Measurements from ENCODE around the gene CCDC73. TPM values are rescaled to one million over a fixed set of nuclear protein-coding genes. Genes with fewer than 3 reads are reported as not detected.

The CCDC73 gene
- total RNA-seq, 1 donor: not detected

DNA sequence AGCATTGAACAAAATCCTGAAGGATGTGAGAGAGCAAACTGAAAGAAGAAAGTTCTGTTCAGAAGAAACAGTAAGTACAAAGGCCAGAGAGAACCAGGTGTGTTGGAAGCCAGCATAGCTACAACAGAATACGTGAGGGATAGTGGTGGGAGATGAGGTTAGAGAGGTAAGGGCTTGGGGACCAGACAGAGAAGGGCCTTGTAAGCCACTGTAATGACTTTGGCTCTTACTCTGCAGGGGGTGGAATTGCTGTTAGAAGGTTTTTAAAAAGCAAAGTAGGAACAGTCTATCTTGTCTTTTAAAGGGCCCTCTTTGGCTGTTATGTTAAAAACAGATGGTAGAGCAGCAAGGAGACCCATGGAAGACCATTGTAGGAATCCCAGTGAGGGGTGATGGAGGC lies 39.5 kb upstream of the CCDC73 start:
- no peak for DNase-seq (ENCODE audit: low read depth)
- H3K4me3 ChIP-seq (ENCODE audit: low read depth, low read length): no peak overlapping the region
- TF ChIP-seq, protein P1, sequence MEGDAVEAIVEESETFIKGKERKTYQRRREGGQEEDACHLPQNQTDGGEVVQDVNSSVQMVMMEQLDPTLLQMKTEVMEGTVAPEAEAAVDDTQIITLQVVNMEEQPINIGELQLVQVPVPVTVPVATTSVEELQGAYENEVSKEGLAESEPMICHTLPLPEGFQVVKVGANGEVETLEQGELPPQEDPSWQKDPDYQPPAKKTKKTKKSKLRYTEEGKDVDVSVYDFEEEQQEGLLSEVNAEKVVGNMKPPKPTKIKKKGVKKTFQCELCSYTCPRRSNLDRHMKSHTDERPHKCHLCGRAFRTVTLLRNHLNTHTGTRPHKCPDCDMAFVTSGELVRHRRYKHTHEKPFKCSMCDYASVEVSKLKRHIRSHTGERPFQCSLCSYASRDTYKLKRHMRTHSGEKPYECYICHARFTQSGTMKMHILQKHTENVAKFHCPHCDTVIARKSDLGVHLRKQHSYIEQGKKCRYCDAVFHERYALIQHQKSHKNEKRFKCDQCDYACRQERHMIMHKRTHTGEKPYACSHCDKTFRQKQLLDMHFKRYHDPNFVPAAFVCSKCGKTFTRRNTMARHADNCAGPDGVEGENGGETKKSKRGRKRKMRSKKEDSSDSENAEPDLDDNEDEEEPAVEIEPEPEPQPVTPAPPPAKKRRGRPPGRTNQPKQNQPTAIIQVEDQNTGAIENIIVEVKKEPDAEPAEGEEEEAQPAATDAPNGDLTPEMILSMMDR (IDR thresholded peaks at IDR 0.05; ENCODE audit: insufficient read depth, low read length): no peak

DNA sequence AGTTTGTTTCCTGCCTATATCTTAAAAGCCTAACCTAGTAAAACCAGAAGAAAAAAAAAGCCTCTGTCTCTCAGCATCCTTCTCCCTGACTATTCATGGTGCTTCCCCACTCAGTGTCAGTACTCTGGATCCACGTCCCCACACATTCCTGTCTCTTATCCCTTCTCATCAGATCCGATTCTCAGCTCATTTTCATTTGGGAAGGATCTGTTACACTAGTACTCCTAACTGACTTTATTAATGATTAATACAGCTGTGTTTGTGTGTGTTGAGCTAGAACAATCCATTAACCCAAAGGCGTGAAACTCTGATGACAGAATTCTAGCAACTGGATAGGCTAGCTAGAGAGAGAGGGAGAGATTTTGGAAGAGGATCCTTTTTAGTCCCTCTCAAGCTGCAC lies 36.8 kb upstream of the CCDC73 start:
- TF ChIP-seq, protein P1 (IDR thresholded peaks at IDR 0.05; ENCODE audit: insufficient read depth, low read length): no peak
- no peak for DNase-seq (ENCODE audit: low read depth)
- no peak overlapping the region for H3K4me3 ChIP-seq (ENCODE audit: low read depth, low read length)

DNA sequence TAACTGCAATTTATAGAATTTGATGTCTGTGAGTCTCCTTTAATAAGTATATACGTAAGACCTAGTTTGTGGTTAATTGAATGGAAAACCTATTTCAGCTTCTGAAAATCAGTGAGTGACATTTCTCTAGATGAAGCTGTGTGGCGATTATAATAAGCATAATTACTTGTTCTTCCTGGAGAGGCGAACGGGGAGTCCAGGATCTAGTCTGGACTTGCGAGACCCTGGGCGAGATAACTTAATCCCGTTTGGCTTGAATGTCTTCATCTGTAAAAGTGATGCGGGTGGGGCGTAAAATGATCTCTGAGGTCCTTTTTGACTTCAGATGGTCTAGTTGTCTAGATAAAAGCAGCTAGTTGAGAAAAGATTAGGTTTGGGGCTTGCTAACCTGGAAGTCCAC lies 36.3 kb upstream of the CCDC73 start:
- no peak overlapping the region for H3K4me3 ChIP-seq (ENCODE audit: low read depth, low read length)
- TF ChIP-seq, protein P1 (IDR thresholded peaks at IDR 0.05; ENCODE audit: insufficient read depth, low read length): no peak
- no peak for DNase-seq (ENCODE audit: low read depth)

DNA sequence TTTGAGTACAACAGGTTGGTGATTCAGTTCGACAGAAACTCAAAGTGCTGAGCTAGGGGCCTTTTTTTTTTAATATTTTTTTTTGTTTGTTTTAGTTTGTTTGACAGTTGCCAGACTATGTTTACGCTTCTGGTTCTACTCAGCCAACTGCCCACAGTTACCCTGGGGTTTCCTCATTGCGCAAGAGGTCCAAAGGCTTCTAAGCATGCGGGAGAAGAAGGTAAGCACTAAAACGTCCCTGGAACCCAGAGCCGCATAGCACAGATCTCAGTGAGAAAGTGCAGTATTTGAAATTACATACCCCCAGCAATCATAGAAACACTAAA lies 35.9 kb upstream of the CCDC73 start:
- H3K4me3 ChIP-seq (ENCODE audit: low read depth, low read length): peak overlapping the region; percentile 69
- TF ChIP-seq, protein P1 (IDR thresholded peaks at IDR 0.05; ENCODE audit: insufficient read depth, low read length): no peak
- no peak for DNase-seq (ENCODE audit: low read depth)

DNA sequence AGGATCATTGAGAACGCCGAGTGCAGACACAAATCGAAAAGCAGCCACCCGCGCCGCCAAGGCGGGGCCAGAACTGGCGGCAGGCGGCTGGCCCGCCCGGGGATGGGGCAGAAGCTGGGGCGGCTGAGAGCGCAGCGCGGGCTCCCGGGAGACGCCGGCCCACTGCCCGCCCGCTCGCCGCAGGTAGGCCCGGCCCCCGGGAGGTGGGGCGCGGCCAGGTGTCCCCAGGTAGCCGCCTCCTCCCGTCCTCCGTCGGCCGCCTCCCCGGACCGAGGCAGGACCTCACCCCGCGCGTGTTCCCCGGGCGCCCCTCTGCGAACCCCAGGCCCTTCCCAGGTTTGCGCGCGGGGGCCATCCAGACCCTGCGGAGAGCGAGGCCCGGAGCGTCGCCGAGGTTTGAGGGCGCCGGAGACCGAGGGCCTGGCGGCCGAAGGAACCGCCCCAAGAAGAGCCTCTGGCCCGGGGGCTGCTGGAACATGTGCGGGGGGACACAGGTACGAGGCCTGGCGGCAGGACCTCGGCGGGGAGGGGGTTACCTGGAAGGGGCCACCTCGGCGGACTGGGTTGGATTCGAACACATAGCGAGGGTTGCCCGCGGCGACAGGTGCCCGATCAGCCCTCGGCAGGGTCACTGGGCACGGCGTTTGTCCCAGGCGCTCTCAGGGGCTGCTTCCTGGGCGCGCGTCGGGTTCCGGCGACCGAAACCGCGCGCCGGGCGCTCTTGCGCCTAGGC lies 35.4 kb upstream of the CCDC73 start, which contains the start of gene PRRG4:
TSS of gene PRRG4 (plus strand) at position 248 of the 733 bp plus-strand sequence. CDS start 603 bp downstream, outside the sequence.
- no peak for DNase-seq (ENCODE audit: low read depth)
- TF ChIP-seq, protein P1 (IDR thresholded peaks at IDR 0.05; ENCODE audit: insufficient read depth, low read length): no peak

DNA sequence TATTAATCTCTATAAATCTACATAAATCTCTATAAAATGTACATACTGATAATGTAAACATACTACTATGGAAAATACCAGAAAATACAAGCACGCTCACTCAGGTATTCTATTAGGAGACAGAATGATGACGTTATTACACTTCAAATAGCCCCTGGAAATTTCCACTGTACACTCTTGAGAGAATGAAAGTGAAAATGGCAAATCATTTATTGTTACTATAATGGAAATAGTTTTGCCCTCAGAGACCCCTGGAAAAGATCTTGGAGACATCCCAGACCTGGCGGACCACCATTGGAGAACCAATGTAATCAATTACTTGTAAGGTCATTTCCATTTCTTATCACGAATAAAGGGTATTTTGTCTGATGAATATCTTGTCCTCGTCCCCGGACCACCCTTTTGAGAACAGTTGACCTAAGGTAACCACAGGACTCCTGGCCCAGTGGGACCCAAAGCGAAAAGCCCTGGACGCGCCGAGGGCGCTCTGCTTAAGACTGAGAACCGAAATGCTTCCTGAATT lies 34.8 kb upstream of the CCDC73 start:
- DNase-seq (ENCODE audit: low read depth): peak; percentile 33
- TF ChIP-seq, protein P1 (IDR thresholded peaks at IDR 0.05; ENCODE audit: insufficient read depth, low read length): no peak
- H3K4me3 ChIP-seq (ENCODE audit: low read depth, low read length): peak overlapping the region; percentile 69

More for the DNA sequence above, 35.4 kb upstream of the CCDC73 start, which contains the start of gene PRRG4:
- peak within 1 kb of the TSS; percentile 69 for H3K4me3 ChIP-seq (ENCODE audit: low read depth, low read length)
